C4-2B (cell line): ENCODE data around the gene NTRK2.

Experiments used
- ZFX ChIP-seq: fragments of 450-650 bp; IDR thresholded peaks from 2 replicates; pipeline ENCODE4 v1.6.1; 2017
- TF ChIP-seq, protein P1 (sequence below): fragments of 450-650 bp; conservative IDR thresholded peaks from 2 replicates; pipeline ENCODE4 v1.5.1; 2017; ENCODE audit warnings: mild to moderate bottlenecking

DNA sequence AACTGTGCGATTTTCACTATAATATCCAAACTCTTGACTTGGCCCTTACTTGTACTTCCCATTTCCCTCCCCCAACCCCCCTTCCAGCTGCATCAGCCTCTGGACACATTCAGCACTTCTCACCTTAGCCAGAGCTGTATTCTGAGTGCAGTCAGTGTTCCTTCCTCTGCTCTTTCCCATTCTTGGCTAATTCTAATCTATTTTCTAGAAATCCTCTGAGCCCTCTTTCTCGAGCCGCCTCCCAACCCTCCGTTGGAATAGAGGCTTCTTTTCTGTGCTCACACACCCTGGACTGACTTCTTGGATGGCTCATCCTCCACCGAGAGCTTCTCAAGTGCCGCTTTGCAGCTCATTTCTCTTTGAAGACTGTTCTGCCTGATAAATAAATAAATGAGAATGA lies 188.8 kb downstream of the NTRK2 start:
- TF ChIP-seq, protein P1, sequence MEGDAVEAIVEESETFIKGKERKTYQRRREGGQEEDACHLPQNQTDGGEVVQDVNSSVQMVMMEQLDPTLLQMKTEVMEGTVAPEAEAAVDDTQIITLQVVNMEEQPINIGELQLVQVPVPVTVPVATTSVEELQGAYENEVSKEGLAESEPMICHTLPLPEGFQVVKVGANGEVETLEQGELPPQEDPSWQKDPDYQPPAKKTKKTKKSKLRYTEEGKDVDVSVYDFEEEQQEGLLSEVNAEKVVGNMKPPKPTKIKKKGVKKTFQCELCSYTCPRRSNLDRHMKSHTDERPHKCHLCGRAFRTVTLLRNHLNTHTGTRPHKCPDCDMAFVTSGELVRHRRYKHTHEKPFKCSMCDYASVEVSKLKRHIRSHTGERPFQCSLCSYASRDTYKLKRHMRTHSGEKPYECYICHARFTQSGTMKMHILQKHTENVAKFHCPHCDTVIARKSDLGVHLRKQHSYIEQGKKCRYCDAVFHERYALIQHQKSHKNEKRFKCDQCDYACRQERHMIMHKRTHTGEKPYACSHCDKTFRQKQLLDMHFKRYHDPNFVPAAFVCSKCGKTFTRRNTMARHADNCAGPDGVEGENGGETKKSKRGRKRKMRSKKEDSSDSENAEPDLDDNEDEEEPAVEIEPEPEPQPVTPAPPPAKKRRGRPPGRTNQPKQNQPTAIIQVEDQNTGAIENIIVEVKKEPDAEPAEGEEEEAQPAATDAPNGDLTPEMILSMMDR, result no peak
- TF ChIP-seq ZFX, result no peak
